Measurements from ENCODE around the gene DERL2.

The DERL2 gene

DNA sequence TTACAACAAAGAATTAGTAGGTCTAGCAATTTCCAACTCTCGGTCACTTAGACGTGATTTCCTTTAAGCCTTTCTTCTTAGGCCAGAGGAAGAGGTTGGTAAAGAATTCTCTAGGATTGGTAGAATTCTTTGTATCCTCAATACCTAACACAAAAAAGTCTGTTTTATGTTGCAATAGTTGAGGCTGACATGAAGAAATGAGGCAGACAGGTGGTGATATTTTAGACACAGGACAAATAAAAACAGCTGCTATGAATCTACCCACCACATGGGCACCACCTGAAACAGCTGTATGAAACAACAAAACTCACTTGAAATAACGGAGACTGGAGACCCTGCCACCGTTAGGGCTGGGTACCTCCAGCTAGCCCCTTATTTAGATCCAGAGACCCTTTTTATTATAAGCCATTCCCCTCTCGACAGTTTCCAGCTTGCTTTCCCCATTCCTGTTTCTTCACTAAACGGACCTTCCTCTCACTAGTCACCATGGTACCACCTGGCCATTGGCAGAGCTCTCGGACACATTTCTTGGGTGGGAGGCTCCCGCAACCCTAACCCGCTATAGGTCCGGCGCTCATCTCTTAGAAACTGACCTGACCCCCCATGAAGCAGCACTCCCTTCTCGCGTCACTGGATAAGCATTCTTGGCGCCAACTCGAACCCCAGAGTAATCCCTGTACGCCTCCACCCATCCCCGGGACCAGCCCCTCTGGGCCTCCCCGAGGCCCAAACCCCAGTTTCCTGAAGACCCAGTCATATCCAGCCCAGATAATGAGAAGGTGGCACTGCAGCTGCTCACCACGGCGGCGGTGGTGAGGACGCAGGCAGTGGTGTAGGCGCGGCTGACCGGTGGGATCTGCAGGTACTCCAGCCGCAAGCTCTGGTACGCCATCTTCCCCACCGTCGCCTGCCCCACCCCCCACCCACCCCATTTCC, at the start of gene DERL2:
Gene DERL2 (minus strand): TSS at position 909 of the 936 bp plus-strand sequence. CDS start 17 bp downstream, at position 892.
- TF ChIP-seq, protein P1, sequence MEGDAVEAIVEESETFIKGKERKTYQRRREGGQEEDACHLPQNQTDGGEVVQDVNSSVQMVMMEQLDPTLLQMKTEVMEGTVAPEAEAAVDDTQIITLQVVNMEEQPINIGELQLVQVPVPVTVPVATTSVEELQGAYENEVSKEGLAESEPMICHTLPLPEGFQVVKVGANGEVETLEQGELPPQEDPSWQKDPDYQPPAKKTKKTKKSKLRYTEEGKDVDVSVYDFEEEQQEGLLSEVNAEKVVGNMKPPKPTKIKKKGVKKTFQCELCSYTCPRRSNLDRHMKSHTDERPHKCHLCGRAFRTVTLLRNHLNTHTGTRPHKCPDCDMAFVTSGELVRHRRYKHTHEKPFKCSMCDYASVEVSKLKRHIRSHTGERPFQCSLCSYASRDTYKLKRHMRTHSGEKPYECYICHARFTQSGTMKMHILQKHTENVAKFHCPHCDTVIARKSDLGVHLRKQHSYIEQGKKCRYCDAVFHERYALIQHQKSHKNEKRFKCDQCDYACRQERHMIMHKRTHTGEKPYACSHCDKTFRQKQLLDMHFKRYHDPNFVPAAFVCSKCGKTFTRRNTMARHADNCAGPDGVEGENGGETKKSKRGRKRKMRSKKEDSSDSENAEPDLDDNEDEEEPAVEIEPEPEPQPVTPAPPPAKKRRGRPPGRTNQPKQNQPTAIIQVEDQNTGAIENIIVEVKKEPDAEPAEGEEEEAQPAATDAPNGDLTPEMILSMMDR (conservative IDR thresholded peaks at IDR 0.05; ENCODE audit: low read depth, low read length) = no peak
- DNase-seq (ENCODE audit: low read depth) = no peak
- peak within 1 kb of the TSS; percentile 92 for H3K4me3 ChIP-seq (ENCODE audit: low read length)

DNA sequence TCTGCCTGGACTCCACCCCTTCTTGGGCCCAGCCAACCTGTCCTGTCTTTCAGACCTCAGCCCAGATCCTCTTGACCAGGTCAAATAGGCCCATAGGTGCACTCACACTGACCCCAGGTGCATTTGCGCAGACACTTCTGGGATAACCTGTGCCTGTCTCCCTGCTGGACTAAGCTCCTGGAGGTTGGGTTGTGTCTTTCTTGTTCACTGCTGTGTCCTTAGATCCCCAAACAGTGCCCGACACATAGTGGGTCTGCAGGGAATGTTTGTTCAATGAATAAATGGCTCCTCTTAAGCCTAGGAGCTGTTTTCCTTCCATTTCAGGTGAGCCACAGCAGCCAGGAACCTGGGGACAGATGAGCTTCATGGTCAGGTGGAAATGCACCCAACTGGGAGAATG, 49.5 kb upstream of the DERL2 start:
- TF ChIP-seq, protein P1 (conservative IDR thresholded peaks at IDR 0.05; ENCODE audit: low read depth, low read length) = no peak
- DNase-seq (ENCODE audit: low read depth) = no peak
- no peak overlapping the region for H3K4me3 ChIP-seq (ENCODE audit: low read length)

DNA sequence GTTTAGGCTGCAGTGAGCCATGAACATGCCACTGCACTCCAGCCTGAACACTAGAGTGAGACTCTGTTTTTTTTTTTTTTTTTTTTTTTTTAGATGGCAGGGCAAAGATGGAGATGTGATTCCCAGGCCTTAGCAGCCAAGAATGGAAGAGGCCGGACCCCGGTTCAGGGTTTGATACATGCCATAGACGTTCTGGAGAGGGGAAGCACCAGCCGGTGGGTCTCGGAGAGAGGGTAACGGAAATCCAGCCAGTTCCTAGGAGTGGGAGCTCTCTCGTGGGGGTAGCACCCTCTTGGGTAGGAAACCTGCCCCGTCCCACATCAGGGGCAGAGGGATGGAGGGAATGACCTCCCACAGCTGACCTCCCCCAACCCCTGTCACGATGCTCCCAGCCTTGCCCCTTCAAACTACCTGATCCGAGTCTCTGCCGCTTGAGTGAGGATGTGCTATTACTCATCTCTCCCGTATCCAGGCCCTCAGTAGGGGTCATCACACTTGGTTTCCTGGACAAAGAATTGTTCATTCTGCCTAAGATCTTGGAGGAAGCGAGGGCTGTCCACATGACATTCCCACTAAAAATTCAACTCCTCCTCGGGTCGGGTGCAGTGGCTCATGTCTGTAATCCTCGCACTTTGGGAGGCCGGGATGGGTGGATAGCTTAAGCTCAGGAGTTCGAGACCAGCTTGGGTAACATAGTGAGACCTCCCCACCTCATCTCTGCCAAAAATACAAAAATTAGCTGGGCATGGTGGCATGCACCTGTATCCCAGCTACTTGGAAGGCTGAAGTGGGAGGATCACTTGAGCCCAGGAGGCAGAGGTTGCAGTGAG, 47.7 kb upstream of the DERL2 start:
- no peak for DNase-seq (ENCODE audit: low read depth)
- TF ChIP-seq, protein P1 (conservative IDR thresholded peaks at IDR 0.05; ENCODE audit: low read depth, low read length) = no peak
- no peak overlapping the region for H3K4me3 ChIP-seq (ENCODE audit: low read length)

DNA sequence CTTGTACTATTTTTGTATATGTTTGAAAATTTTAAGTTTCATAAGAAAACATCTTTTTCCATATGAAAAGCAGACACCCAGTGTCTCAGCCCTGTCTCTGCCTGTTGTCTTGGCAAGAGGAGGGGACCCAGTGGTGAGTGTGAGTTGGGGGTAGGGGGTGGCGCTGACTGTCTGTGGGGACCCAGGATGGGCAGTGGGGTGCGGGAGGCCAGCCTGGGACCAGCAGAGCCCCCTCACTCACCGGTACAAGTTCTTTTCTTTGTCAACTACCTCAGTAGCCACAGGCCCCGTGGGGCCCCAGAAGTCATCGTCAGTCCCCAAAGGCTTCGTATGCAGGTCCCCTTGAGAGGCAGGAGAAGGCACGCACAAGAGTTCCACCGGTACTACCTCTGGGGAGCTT, 46.6 kb upstream of the DERL2 start:
- no peak for DNase-seq (ENCODE audit: low read depth)
- no peak overlapping the region for H3K4me3 ChIP-seq (ENCODE audit: low read length)
- TF ChIP-seq, protein P1 (conservative IDR thresholded peaks at IDR 0.05; ENCODE audit: low read depth, low read length) = no peak

DNA sequence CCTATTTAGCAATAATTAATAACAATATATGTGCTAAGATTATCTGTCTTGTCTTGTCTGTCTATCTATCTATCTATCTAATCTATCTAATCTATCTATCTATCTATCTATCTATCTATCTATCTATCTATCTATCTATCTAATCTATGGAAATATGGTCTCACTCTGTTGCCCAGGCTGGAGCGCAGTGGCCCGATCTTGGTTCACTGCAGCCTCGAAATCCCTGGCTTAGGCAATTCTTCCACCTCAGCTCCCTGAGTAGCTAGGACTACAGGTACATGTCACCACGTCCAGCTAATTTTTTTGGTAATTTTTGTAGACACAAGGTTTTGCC, 45.1 kb upstream of the DERL2 start:
- no peak for DNase-seq (ENCODE audit: low read depth)
- H3K4me3 ChIP-seq (ENCODE audit: low read length) = no peak overlapping the region
- TF ChIP-seq, protein P1 (conservative IDR thresholded peaks at IDR 0.05; ENCODE audit: low read depth, low read length) = no peak

DNA sequence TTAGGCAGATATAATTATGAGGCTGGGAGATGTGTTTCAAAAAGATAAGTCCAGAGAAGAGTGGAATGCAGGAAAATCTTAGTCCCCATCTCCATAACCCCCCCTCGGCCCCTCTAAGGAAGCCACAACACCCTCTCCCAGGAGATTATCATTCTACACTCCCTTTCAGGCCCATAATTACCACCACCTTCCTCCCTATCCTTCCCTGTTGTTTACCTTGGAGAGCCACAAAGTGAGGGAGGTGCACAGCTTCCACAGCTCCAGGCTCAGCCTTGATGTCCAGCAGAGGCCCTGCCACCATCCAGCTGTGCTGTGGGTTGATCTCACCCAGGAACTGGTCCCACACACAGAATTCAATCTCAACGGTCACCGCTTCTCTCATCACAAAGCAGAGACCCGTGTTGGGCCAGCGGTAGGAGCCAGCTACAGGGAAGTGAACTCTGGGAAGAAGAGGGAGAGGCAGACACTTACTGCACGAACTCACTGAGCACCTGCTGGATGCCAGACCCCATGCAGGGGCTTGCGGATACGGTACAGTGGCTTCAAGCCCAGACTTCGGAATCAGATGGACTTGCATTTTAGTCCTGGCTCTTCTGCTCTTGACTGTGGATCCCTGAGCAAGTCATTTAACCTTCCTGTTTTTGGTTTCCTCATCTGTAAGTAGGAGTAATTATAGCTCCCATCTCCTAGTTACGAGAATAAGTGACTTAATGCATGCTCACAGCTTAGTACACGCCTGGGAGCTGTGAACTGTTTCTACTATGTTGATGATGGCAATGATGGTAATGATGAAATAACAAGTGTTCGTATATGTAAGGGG, 44.5 kb upstream of the DERL2 start:
- no peak overlapping the region for H3K4me3 ChIP-seq (ENCODE audit: low read length)
- DNase-seq (ENCODE audit: low read depth) = no peak
- TF ChIP-seq, protein P1 (conservative IDR thresholded peaks at IDR 0.05; ENCODE audit: low read depth, low read length) = no peak
